ENCODE results near the gene SCN4B. TPM values are rescaled to one million over a fixed set of nuclear protein-coding genes. Genes with fewer than 3 reads are reported as not detected.

Gene SCN4B
- total and polyA plus RNA-seq, 4 experiments from 2014 or later, result not detected

DNA sequence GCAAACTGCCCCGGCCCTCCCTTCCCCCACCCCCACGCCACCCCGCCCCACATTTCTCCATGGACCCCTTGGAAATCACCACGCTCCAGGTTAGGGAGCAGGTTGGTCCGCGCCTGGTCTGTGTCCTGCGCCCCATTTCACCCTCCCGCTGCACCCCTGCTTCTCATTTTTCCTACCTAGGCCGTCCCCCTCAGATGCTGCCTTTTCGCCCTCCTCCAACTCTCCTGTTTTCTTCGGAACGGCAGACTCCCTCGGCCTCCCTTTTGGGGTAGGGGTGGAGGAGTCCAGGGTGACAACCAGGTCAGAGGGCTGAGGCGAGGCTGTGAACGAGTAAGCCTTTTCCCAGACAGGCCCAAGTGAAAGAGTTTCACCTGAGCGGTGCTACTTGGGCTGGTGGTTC lies 893 bp upstream of the SCN4B start:
- Mint-ChIP-seq H3K9me3 (no peaks in the 10 kb centered on the region), H3K27me3 (peaks cover 39 to 51% of the 10 kb centered on the region in 2 donors), H3K4me1 (peaks cover 3 to 26% (median 15%) of the 10 kb centered on the region in 4 donors), H3K27ac (no peak overlapping the region), H3K36me3 (no peaks in the 10 kb centered on the region), H3K4me3 (peak overlapping the region in 7 of 8 donors; percentile 26 to 80 (median 60))
- Histone ChIP-seq H3K4me3 (ENCODE audit: low read length in 2 of 2) (no peak overlapping the region), H3K9me3 (ENCODE audit: control insufficient read depth in 1 of 2, low read length in 2 of 2) (no peaks in the 10 kb centered on the region), H3K4me1 (ENCODE audit: insufficient read depth, low read length) (peaks cover 13% of the 10 kb centered on the region), H3K36me3 (ENCODE audit: insufficient read depth, low read length) (no peaks in the 10 kb centered on the region), H3K27me3 (ENCODE audit: insufficient read depth, low read length) (peaks cover 51% of the 10 kb centered on the region), H3K27ac (ENCODE audit: low read depth, low read length) (no peak overlapping the region)
- no peak for DNase-seq
- POLR2A ChIA-PET (ENCODE audit: partially characterized antibody), result no interaction called here
- intact Hi-C loops (cut with micrococcal nuclease), result no loop called here
- CTCF ChIA-PET (ENCODE audit: partially characterized antibody), result interaction anchor here (2.2 kb wide), 1 partner anchor 18 kb away, joined by 10 read pairs; no protein-coding TSS in a partner anchor

DNA sequence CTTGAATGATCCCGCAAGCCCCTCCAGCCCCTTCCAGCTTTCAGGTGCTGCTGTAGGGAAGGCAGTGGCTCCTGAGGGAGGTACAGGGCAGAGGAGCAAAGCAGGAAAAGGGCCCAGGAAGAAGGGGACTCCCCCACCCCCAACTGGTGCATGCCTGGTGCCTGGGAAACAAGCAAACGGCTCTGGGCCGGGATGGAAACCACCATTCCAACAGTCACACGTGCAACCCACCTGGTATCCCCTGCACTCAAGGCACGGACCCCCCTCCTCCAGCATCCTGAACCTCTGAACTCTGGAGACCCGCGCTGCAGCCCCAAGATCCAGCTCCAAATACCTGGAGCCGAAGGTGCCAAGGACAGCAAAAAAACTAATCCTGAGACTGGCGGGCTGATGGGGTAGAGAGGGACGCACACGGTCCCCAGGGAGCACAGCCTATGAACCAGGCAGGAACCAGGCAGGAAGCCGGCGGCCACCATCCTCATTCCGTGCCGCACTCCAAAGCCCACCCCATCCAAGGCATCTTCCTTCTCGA lies 537 bp downstream of the SCN4B start:
- no peaks in the 10 kb centered on the region for H3K36me3 Mint-ChIP-seq
- H3K4me3 Mint-ChIP-seq, result peak overlapping the region in 5 of 8 donors; percentile 10 to 62 (median 50)
- ChIA-PET POLR2A (ENCODE audit: partially characterized antibody) (no interaction called here), CTCF (ENCODE audit: partially characterized antibody) (interaction anchor here (1.0 to 2.2 kb wide), 2 partner anchors 19 to 47 kb away, joined by 3 to 10 read pairs; no protein-coding TSS in a partner anchor)
- Histone ChIP-seq H3K27ac (ENCODE audit: low read depth, low read length) (no peak overlapping the region), H3K9me3 (ENCODE audit: control insufficient read depth in 1 of 2, low read length in 2 of 2) (no peaks in the 10 kb centered on the region), H3K27me3 (ENCODE audit: insufficient read depth, low read length) (peaks cover 43% of the 10 kb centered on the region), H3K4me1 (ENCODE audit: insufficient read depth, low read length) (peaks cover 13% of the 10 kb centered on the region), H3K36me3 (ENCODE audit: insufficient read depth, low read length) (no peaks in the 10 kb centered on the region), H3K4me3 (ENCODE audit: low read length in 2 of 2) (no peak overlapping the region)
- no peak overlapping the region for H3K27ac Mint-ChIP-seq
- DNase-seq, result no peak
- peaks cover 3 to 19% (median 12%) of the 10 kb centered on the region in 4 donors for H3K4me1 Mint-ChIP-seq
- peaks cover 37 to 41% of the 10 kb centered on the region in 2 donors for H3K27me3 Mint-ChIP-seq
- intact Hi-C loops (cut with micrococcal nuclease), result no loop called here
- no peaks in the 10 kb centered on the region for H3K9me3 Mint-ChIP-seq

DNA sequence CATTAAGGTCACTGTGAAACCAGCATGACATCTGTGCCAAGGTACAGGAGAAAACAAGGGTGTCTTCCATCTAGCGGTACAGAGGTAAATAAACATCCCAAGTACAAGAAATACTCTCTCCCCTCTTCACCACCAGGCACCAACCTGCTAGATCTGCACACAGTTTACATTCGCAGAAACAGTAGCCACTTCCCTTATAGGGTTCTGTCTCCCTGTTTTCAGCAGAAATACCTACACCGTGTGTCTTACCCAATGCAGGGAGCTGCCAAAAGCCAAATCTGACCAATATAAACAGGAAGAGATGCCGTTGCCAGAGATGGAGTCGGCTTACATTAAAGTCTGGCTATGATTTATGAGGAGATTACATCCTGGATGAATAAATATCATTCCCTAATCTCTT lies 1.2 kb downstream of the SCN4B start:
- H3K4me3 ChIP-seq (ENCODE audit: low read length in 2 of 2), result no peak overlapping the region
- intact Hi-C loops (cut with micrococcal nuclease), result no loop called here
- peaks cover 7% of the 10 kb centered on the region for H3K4me1 ChIP-seq (ENCODE audit: insufficient read depth, low read length)
- no peaks in the 10 kb centered on the region for H3K36me3 ChIP-seq (ENCODE audit: insufficient read depth, low read length)
- Mint-ChIP-seq H3K9me3 (no peaks in the 10 kb centered on the region), H3K4me1 (peaks cover 4 to 15% (median 7%) of the 10 kb centered on the region in 4 donors), H3K36me3 (no peaks in the 10 kb centered on the region), H3K27ac (no peak overlapping the region), H3K4me3 (peak overlapping the region in 2 of 8 donors; percentile 48 to 49), H3K27me3 (peaks cover 30 to 34% of the 10 kb centered on the region in 2 donors)
- ChIA-PET POLR2A (ENCODE audit: partially characterized antibody) (interaction anchor here (0.8 kb wide), 1 partner anchor 7 kb away, joined by 3 read pairs; no protein-coding TSS in a partner anchor), CTCF (ENCODE audit: partially characterized antibody) (interaction anchor here (2.2 kb wide), 1 partner anchor 20 kb away, joined by 10 read pairs; no protein-coding TSS in a partner anchor)
- DNase-seq, result no peak
- H3K27me3 ChIP-seq (ENCODE audit: insufficient read depth, low read length), result peaks cover 40% of the 10 kb centered on the region
- no peak overlapping the region for H3K27ac ChIP-seq (ENCODE audit: low read depth, low read length)
- H3K9me3 ChIP-seq (ENCODE audit: control insufficient read depth in 1 of 2, low read length in 2 of 2), result no peaks in the 10 kb centered on the region

DNA sequence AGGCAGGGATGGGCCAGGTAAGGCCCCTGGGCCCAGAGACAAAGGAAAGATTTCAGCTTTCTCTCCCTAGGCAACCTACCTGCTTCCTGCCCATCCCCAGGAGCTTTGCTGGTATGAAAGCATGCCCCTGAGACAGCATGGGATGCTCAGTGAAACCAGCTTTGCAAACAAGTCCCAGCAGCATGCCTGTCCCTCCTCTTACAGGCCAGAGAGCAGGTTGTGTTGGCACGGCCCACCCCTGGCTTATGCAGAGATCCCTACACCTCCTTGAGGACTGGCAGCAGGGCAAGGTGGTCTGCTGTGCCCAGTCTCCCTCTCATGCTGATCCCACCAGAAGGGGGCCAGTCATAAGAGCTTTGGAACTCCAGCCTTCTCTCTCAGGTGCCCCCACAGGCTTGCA lies 3.1 kb downstream of the SCN4B start:
- Histone ChIP-seq H3K4me3 (ENCODE audit: low read length in 2 of 2) (no peak overlapping the region), H3K9me3 (ENCODE audit: control insufficient read depth in 1 of 2, low read length in 2 of 2) (no peaks in the 10 kb centered on the region), H3K27ac (ENCODE audit: low read depth, low read length) (no peak overlapping the region), H3K36me3 (ENCODE audit: insufficient read depth, low read length) (no peaks in the 10 kb centered on the region), H3K4me1 (ENCODE audit: insufficient read depth, low read length) (peaks cover 8% of the 10 kb centered on the region), H3K27me3 (ENCODE audit: insufficient read depth, low read length) (peaks cover 38% of the 10 kb centered on the region)
- H3K4me1 Mint-ChIP-seq, result peaks cover 5 to 16% (median 9%) of the 10 kb centered on the region in 4 donors
- no peaks in the 10 kb centered on the region for H3K9me3 Mint-ChIP-seq
- DNase-seq, result no peak
- POLR2A ChIA-PET (ENCODE audit: partially characterized antibody), result interaction anchor here (1.0 kb wide), 1 partner anchor 9 kb away, joined by 3 read pairs; no protein-coding TSS in a partner anchor
- H3K27ac Mint-ChIP-seq, result no peak overlapping the region
- H3K36me3 Mint-ChIP-seq, result no peaks in the 10 kb centered on the region
- H3K4me3 Mint-ChIP-seq, result no peak overlapping the region
- CTCF ChIA-PET (ENCODE audit: partially characterized antibody), result interaction anchor here (1.3 kb wide), 1 partner anchor 22 kb away, joined by 3 read pairs; no protein-coding TSS in a partner anchor
- peaks cover 23 to 28% of the 10 kb centered on the region in 2 donors for H3K27me3 Mint-ChIP-seq
- intact Hi-C loops (cut with micrococcal nuclease), result loop anchor here (5.0 kb wide), 1 partner anchor 203 kb away; no protein-coding TSS in a partner anchor

DNA sequence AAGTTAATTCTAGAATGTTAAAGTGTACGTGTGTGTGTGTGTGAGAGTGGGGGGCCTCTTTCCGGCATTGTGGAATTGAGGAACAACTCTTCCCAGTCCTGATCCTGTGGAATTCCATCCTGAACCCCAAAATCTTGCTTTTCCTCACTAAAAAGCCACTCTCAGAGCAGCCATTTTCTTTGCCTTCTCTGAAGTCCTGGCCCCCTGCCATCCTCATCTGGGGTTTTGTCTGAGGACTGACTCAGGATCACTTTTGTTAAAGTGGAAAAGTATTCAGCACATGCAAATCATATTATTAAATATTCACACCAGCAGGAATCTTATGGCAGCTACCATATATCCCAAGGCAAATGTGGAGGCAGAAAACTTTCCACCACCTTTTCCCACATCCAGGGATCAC lies 3.8 kb downstream of the SCN4B start:
- H3K27ac Mint-ChIP-seq, result no peak overlapping the region
- H3K4me1 Mint-ChIP-seq, result peaks cover 4 to 14% (median 7%) of the 10 kb centered on the region in 4 donors
- intact Hi-C loops (cut with micrococcal nuclease), result loop anchor here (5.0 kb wide), 1 partner anchor 203 kb away; no protein-coding TSS in a partner anchor
- ChIA-PET POLR2A (ENCODE audit: partially characterized antibody) (interaction anchor here (1.0 kb wide), 1 partner anchor 10 kb away, joined by 3 read pairs; no protein-coding TSS in a partner anchor), CTCF (ENCODE audit: partially characterized antibody) (interaction anchor here (1.3 kb wide), 1 partner anchor 23 kb away, joined by 3 read pairs; no protein-coding TSS in a partner anchor)
- DNase-seq, result no peak
- no peaks in the 10 kb centered on the region for H3K36me3 ChIP-seq (ENCODE audit: insufficient read depth, low read length)
- H3K27me3 Mint-ChIP-seq, result peaks cover 23 to 29% of the 10 kb centered on the region in 2 donors
- H3K4me3 ChIP-seq (ENCODE audit: low read length in 2 of 2), result no peak overlapping the region
- H3K9me3 Mint-ChIP-seq, result no peaks in the 10 kb centered on the region
- H3K4me1 ChIP-seq (ENCODE audit: insufficient read depth, low read length), result peaks cover 8% of the 10 kb centered on the region
- peaks cover 33% of the 10 kb centered on the region for H3K27me3 ChIP-seq (ENCODE audit: insufficient read depth, low read length)
- H3K9me3 ChIP-seq (ENCODE audit: control insufficient read depth in 1 of 2, low read length in 2 of 2), result no peaks in the 10 kb centered on the region
- no peak overlapping the region for H3K27ac ChIP-seq (ENCODE audit: low read depth, low read length)
- no peaks in the 10 kb centered on the region for H3K36me3 Mint-ChIP-seq
- no peak overlapping the region for H3K4me3 Mint-ChIP-seq

DNA sequence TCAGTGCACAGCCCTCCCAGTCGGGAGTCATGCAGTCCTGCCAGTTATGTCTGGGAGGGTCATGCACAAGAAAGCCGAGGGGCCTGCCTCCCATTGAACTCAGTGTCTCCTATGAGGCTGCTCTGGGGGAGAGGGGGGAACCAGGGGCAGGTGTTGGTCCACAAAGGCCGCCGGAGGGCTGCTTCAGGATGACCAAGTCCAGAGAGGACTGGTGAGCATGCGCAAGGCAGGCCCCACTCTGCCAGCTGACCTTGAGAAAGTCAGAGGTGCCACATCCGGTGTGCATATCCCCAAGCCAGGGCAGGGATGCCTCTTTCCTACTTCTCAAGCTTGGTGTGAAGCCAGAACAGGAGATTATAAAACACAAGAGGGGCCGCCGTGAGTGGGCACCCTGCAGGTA lies 4.4 kb downstream of the SCN4B start:
- Mint-ChIP-seq H3K36me3 (no peaks in the 10 kb centered on the region), H3K4me1 (peaks cover 2 to 9% (median 4%) of the 10 kb centered on the region in 4 donors), H3K4me3 (no peak overlapping the region), H3K27me3 (peaks cover 22 to 29% of the 10 kb centered on the region in 2 donors), H3K9me3 (no peaks in the 10 kb centered on the region), H3K27ac (no peak overlapping the region)
- DNase-seq, result no peak
- ChIA-PET POLR2A (ENCODE audit: partially characterized antibody) (no interaction called here), CTCF (ENCODE audit: partially characterized antibody) (interaction anchor here (7.1 kb wide), 1 partner anchor 22 kb away, joined by 109 read pairs; no protein-coding TSS in a partner anchor)
- Histone ChIP-seq H3K9me3 (ENCODE audit: control insufficient read depth in 1 of 2, low read length in 2 of 2) (no peaks in the 10 kb centered on the region), H3K36me3 (ENCODE audit: insufficient read depth, low read length) (no peaks in the 10 kb centered on the region), H3K27me3 (ENCODE audit: insufficient read depth, low read length) (peaks cover 29% of the 10 kb centered on the region), H3K4me3 (ENCODE audit: low read length in 2 of 2) (no peak overlapping the region), H3K4me1 (ENCODE audit: insufficient read depth, low read length) (peaks cover 7% of the 10 kb centered on the region), H3K27ac (ENCODE audit: low read depth, low read length) (no peak overlapping the region)
- intact Hi-C loops (cut with micrococcal nuclease), result loop anchor here (5.0 kb wide), 1 partner anchor 204 kb away; no protein-coding TSS in a partner anchor

DNA sequence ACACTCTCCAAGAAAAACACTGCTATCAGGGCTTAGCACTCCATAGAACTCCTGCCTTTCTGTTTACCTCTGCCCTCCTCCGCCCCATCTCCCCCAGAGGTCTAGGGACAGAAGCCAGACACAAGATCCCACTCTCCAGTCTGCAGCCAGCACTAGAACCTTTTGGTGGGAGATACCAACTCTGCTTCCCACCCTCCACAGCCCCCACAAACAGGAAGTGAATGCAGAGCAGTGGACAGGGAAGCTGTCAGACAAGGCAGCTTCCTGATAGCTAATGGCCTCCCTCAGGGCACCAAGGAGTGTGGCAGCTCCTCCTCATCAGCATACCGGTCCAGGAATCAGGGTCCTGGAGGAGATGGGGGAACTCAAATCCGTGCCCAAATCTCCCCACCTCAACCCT lies 5.1 kb downstream of the SCN4B start:
- DNase-seq, result no peak
- intact Hi-C loops (cut with micrococcal nuclease), result loop anchor here (5.0 kb wide), 1 partner anchor 205 kb away; no protein-coding TSS in a partner anchor

More for the DNA sequence above, 5.1 kb downstream of the SCN4B start:
- H3K4me3 ChIP-seq (ENCODE audit: low read length in 2 of 2), result no peak overlapping the region
- H3K4me3 Mint-ChIP-seq, result peak overlapping the region in 2 of 8 donors; percentile 10 to 27
- no peak overlapping the region for H3K27ac ChIP-seq (ENCODE audit: low read depth, low read length)
- no peaks in the 10 kb centered on the region for H3K9me3 Mint-ChIP-seq
- peaks cover 27% of the 10 kb centered on the region for H3K27me3 ChIP-seq (ENCODE audit: insufficient read depth, low read length)
- peaks cover 4% of the 10 kb centered on the region for H3K4me1 ChIP-seq (ENCODE audit: insufficient read depth, low read length)
- H3K36me3 Mint-ChIP-seq, result no peaks in the 10 kb centered on the region
- peaks cover 26 to 34% of the 10 kb centered on the region in 2 donors for H3K27me3 Mint-ChIP-seq
- H3K27ac Mint-ChIP-seq, result peak overlapping the region in 1 of 7 donors; percentile 53
- ChIA-PET CTCF (ENCODE audit: partially characterized antibody) (interaction anchor here (7.1 kb wide), 1 partner anchor 23 kb away, joined by 109 read pairs; no protein-coding TSS in a partner anchor), POLR2A (ENCODE audit: partially characterized antibody) (no interaction called here)
- no peaks in the 10 kb centered on the region for H3K36me3 ChIP-seq (ENCODE audit: insufficient read depth, low read length)
- peaks cover 2 to 9% (median 4%) of the 10 kb centered on the region in 4 donors for H3K4me1 Mint-ChIP-seq
- H3K9me3 ChIP-seq (ENCODE audit: control insufficient read depth in 1 of 2, low read length in 2 of 2), result no peaks in the 10 kb centered on the region

Measured in CD4-positive, alpha-beta memory T cell (primary cell).